GM18505 (cell line): ENCODE results near the gene TTC28.
"Not testable (repeated sequence)": the region's sequence is repeated elsewhere in the genome, so short reads cannot be mapped to it uniquely, and the experiment has no call there.

Source experiments
- ATAC-seq: cut with Tn5 transposase; IDR thresholded peaks from one replicate; pipeline ENCODE4 v1.9.1; 2021; ENCODE audit not compliant: unreplicated experiment
- POLR2A ChIP-seq: IDR thresholded peaks from 4 replicates; pipeline ENCODE4 v1.6.1; 2011; ENCODE audit warnings: borderline replicate concordance; ENCODE audit not compliant: insufficient read depth, insufficient read length; ENCODE audit errors: extremely low read depth

TTC28 gene

GRCh38 chr22:28207281-28208030, 472.2 kb downstream of the TTC28 start:
- no peak for ATAC-seq
- TF ChIP-seq POLR2A = no peak

- no peak for TF ChIP-seq POLR2A
- ATAC-seq = no peak
Observed at GRCh38 chr22:28205926-28206325, 473.7 kb downstream of the TTC28 start.

DNA sequence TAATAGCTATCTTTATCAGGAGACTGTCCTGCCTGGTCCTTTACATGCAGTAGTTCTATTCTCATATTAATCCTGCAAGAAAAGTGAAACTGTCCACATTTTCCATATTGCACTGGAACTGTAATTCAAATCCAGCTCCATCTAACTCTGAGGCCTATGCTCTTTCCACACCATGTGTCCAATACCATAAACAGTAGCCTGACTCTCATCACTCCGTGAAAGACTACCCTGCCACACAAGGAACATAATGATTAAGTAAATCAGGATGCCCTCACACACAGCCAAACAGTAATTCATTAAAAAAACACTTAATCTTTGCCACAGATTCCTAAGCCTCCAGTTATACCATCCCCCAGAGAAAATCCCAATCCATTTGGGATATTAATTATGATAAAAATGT, 475.3 kb downstream of the TTC28 start:
- TF ChIP-seq POLR2A = no peak
- no peak for ATAC-seq

DNA sequence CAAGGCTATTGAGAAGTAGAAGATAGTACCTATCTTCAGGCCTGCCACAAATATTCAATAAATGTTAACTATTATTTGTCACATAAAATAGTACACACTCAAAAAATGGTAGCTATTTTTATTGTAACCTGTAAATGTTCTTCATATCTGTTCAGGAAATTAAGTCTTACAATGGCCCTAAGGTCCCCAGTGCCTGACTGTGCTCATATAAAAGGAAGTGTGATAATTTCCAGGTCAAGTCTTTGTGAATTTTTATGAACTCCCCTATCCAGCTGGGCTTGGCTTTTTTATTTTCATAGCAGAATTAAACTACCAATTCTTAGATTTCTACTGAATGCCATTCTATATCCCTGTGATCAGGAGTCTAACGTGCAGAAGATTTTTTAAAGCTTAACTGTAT, 476.4 kb downstream of the TTC28 start:
- no peak for TF ChIP-seq POLR2A
- ATAC-seq = no peak

- no peak for ATAC-seq
- no peak for TF ChIP-seq POLR2A
Observed at GRCh38 chr22:28198692-28199091, 480.9 kb downstream of the TTC28 start.

GRCh38 chr22:28191571-28191970, 488.1 kb downstream of the TTC28 start:
- ATAC-seq = not testable (repeated sequence)

DNA sequence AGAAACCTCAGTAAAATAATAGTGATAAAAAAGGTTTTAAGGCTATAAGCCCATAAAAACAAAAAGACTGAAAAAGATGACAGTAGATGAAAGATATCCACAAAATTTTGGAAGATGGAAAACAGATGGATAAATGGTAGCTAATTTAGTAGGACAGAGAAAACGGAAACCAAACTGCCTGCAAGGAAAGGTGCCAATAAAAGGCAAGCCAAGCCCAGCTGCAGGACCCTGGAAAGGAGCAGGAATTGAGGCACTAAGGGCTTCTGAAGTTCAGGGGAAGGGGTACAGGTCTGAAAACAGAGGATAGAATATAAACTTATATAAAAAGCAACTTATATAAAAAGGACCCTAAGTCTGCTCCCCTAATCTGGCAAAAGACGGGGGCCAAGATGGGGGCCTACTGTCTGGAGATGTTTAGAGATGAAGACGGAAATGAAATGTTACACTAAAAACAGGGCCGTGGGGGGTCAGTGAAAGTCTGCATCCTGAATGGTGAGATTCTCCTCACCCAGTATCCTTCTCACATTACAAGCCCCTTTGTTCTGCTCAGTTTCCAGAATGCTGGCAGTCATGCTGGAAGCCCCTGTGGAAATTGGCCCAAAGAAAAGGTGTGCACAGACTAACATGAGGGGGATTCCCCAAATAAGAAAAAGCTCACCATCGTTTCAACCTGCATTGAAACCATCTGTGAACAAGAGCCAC, 491.3 kb downstream of the TTC28 start:
- no peak for TF ChIP-seq POLR2A
- ATAC-seq = no peak

DNA sequence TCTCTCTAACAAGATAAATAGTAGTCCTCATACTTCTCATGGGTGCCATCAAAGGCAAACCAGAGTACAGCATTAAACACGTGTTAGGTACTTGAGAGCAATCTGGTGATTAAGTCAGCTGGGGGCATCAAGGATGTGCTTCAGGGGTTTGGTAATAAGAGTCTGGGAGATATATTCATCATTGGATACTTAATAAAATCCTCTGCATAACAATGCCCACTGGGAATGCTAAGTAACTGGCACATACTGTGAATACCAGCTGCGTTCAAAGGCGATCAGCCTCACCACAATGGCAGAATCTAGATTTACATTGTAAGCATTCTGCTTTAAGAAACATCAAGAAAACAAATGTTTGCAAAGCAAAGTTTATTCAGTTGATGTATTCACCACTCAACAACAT, 492.0 kb downstream of the TTC28 start:
- no peak for TF ChIP-seq POLR2A
- ATAC-seq = no peak

DNA sequence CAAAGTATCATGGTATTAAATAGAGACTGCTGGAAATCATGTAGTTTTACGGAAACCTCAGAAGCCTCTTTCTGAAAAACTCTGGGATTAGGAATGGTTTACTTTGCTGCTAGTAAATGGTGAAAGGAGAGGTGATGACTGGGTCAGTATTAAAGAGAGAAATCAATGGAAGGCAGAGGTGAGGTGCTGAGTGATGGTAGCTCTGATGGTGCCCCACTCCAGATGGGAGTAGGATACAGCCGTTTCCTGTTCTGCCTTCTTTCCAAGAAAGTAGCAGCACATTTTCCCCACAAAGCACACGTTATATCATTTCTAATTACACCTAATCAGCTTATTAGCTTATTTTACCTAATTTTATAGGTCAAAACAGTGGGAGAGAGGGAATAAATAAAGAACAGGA, 493.0 kb downstream of the TTC28 start:
- ATAC-seq = no peak
- TF ChIP-seq POLR2A = no peak

DNA sequence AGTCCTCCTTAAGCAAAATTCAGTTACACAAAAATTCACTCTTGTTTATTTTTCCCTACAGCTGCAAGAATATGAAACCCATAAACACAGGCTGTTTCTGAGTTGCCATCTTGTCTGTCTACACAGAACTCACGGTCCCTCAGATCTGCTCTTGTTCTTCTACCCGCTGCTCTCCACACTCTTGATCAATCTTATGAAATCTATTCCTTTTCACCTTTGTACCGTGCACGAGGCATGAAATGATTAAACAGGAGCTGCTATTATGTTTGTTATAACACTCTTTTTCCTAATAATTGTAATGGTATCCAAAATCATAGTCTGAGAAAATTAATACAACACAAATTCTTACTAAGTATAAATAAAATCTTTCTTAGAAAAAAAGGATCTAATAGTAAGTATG, 494.5 kb downstream of the TTC28 start:
- TF ChIP-seq POLR2A = no peak
- ATAC-seq = no peak

DNA sequence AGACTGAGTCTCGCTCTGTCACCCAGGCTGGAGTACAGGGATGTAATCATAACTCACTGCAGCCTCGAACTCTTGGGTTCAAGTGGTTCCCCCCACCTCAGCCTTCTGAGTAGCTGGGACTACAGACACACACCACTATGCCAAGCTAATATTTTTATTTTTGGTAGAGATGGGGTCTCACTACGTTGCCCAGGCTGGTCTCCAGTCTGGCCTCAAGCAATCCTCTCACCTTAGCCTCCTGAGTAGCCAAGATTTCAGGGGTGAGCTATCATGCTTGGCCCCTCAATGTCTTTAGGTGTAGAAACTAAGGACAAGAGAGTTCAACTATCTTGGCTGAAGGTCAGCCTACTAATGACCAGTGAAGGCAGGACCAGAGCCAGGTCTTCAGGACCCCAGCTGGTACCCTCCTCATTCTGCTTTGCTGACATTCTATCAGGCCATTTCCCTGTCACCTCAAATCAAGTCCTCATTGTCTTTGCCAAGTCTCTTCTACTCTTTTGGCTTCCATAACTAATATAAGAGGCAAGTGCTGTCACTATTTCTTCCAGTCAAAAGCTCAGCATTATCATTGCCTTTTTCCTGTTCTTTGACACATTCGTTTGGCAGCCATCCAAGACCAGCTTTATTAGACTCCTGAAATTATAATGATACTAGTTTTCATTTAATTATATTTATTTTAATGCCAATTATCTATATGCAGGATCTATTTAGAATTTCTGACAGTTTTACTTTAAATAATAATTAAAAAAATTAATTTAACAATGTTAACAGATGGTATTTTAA, 496.4 kb downstream of the TTC28 start:
- ATAC-seq = no peak
- no peak for TF ChIP-seq POLR2A

- ATAC-seq = no peak
Observed at GRCh38 chr22:28180804-28181731, 498.6 kb downstream of the TTC28 start.

DNA sequence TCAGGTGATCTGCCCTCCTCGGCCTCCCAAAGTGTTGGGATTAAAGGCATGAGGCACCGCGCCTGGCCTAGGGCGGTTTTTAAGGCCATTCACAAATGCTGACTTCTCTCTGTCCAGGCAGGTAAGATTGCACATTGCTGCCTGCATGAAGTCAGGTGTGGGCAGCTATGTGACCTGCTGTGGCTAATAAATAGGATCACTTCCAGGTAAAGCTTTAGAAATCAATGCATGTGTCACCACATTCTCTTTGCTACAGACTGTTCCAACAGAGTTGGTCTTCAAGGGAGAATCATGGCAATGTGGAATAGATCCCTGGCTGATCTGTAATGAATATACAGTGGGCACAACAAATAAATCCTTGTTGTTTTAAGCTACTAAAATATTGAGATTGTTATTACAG, 500.2 kb downstream of the TTC28 start:
- no peak for ATAC-seq
- no peak for TF ChIP-seq POLR2A

More at GRCh38 chr22:28180804-28181731, 498.6 kb downstream of the TTC28 start:
- no peak for TF ChIP-seq POLR2A
